OCI-LY3 (cell line): ENCODE data around the gene CDT1.

ENCODE experiments used
- CTCF ChIP-seq: fragments of 200-600, 300-600 bp; sonication (generic); IDR thresholded peaks from 2 replicates; pipeline ENCODE4 v1.5.1; 2014; ENCODE audit warnings: antibody characterized with exemption, low read length, low read depth
- EZH2phosphoT487 ChIP-seq: fragments of 200-600 bp; shearing (Covaris generic); IDR thresholded peaks from 2 replicates; pipeline ENCODE4 v1.6.1; 2018; ENCODE audit warnings: antibody characterized with exemption, mixed run types, low read depth

DNA sequence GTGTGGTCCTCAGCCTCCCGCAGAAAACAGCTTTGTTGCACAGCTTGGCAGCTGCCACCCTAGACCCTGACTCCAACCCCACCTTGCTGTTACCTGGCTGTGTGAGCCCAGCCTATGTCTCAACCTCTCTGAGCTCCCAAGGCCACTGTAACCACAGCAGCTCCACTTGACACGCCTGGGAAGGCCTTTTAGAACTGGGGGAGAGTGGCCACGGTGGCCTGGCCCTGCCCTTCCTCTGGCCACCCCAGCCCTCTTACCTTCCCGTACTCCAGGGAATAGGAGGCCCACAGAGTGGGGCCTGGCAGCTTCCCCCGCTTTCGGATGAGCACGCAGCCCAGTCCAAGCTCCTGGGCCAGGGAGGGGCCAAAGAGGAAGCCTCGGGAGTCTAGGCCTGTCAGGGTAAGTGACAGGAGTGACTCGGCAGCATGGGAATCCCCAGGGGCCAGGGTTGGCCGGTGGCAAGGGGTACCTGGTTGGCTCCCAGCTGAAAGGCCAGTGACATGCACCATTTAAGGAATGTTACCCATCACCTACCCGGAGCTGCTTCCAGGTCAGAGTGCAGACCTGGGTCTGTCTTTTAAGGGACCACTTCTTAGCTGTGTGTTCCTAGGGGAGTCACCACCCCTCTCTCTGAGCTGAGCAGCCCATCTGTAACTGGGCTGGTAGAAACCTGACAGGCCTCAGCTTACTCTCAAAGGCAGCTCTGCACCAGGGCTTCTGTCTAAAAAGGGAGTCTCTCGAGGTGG, 6.8 kb downstream of the CDT1 start:
- no peak for TF ChIP-seq CTCF
- no peak for TF ChIP-seq EZH2phosphoT487
